ENCODE data around the gene ODF2.
A peak's percentile ranks its signal among the peaks of the same experiment; 100 is the strongest.
"Not testable (repeated sequence)": the region's sequence is repeated elsewhere in the genome, so short reads cannot be mapped to it uniquely, and the experiment has no call there.

ODF2 gene

GRCh38 chr9:128420651-128421481 is 34.9 kb upstream of the ODF2 start, which contains the start of gene CERCAM:
TSS of gene CERCAM (plus strand) at chr9:128420857. CDS start at chr9:128420878, 21 bp downstream.
- Histone ChIP-seq H3K27ac (ENCODE audit: poor library complexity, severe bottlenecking) (peak within 1 kb of the TSS; percentile 40), H3K4me1 (ENCODE audit: insufficient read depth, poor library complexity, severe bottlenecking) (no peaks in the 10 kb centered on the region), H3K9me3 (ENCODE audit: severe bottlenecking) (no peaks in the 10 kb centered on the region), H3K4me3 (ENCODE audit: severe bottlenecking) (peak within 1 kb of the TSS; percentile 85), H3K27me3 (ENCODE audit: insufficient read depth, poor library complexity, severe bottlenecking) (no peaks in the 10 kb centered on the region), H3K36me3 (ENCODE audit: low read depth) (no peaks in the 10 kb centered on the region)
- ATAC-seq (ENCODE audit: low read depth), result peak; percentile 78
- no peak for DNase-seq (ENCODE audit: low spot score)
- peak; percentile 23 for TF ChIP-seq CTCF (IDR thresholded peaks at IDR 0.05; ENCODE audit: poor library complexity, severe bottlenecking)

- Histone ChIP-seq H3K4me3 (ENCODE audit: severe bottlenecking) (peak overlapping the region; percentile 85), H3K27ac (ENCODE audit: poor library complexity, severe bottlenecking) (peak overlapping the region; percentile 40), H3K9me3 (ENCODE audit: severe bottlenecking) (no peaks in the 10 kb centered on the region), H3K36me3 (ENCODE audit: low read depth) (no peaks in the 10 kb centered on the region), H3K4me1 (ENCODE audit: insufficient read depth, poor library complexity, severe bottlenecking) (no peaks in the 10 kb centered on the region), H3K27me3 (ENCODE audit: insufficient read depth, poor library complexity, severe bottlenecking) (no peaks in the 10 kb centered on the region)
- ATAC-seq (ENCODE audit: low read depth) (peak; percentile 5; the same call in 1 of the 3 replicates), DNase-seq (ENCODE audit: low spot score) (no peak)
- no peak for TF ChIP-seq CTCF (IDR thresholded peaks at IDR 0.05; ENCODE audit: poor library complexity, severe bottlenecking)
Observed at GRCh38 chr9:128421482-128421996, 34.3 kb upstream of the ODF2 start.

- H3K4me1 ChIP-seq (ENCODE audit: insufficient read depth, poor library complexity, severe bottlenecking); H3K27me3 ChIP-seq (ENCODE audit: insufficient read depth, poor library complexity, severe bottlenecking); H3K36me3 ChIP-seq (ENCODE audit: low read depth); H3K27ac ChIP-seq (ENCODE audit: poor library complexity, severe bottlenecking); ATAC-seq (ENCODE audit: low read depth); H3K9me3 ChIP-seq (ENCODE audit: severe bottlenecking); H3K4me3 ChIP-seq (ENCODE audit: severe bottlenecking); DNase-seq (ENCODE audit: low spot score): not testable (repeated sequence)
Observed at GRCh38 chr9:128422022-128422782, 33.6 kb upstream of the ODF2 start.

GRCh38 chr9:128422783-128423150 is 33.0 kb upstream of the ODF2 start:
- no peak overlapping the region for H3K4me3 ChIP-seq (ENCODE audit: severe bottlenecking)
- no peaks in the 10 kb centered on the region for H3K27me3 ChIP-seq (ENCODE audit: insufficient read depth, poor library complexity, severe bottlenecking)
- no peaks in the 10 kb centered on the region for H3K9me3 ChIP-seq (ENCODE audit: severe bottlenecking)
- no peak for DNase-seq (ENCODE audit: low spot score)
- no peak for ATAC-seq (ENCODE audit: low read depth)
- no peak overlapping the region for H3K27ac ChIP-seq (ENCODE audit: poor library complexity, severe bottlenecking)
- no peak for TF ChIP-seq CTCF (IDR thresholded peaks at IDR 0.05; ENCODE audit: poor library complexity, severe bottlenecking)
- no peaks in the 10 kb centered on the region for H3K36me3 ChIP-seq (ENCODE audit: low read depth)
- H3K4me1 ChIP-seq (ENCODE audit: insufficient read depth, poor library complexity, severe bottlenecking), result no peaks in the 10 kb centered on the region

GRCh38 chr9:128423356-128423755 is 32.5 kb upstream of the ODF2 start:
- not testable (repeated sequence) for H3K27me3 ChIP-seq (ENCODE audit: insufficient read depth, poor library complexity, severe bottlenecking); DNase-seq (ENCODE audit: low spot score); ATAC-seq (ENCODE audit: low read depth); H3K4me3 ChIP-seq (ENCODE audit: severe bottlenecking); H3K36me3 ChIP-seq (ENCODE audit: low read depth); H3K9me3 ChIP-seq (ENCODE audit: severe bottlenecking); H3K4me1 ChIP-seq (ENCODE audit: insufficient read depth, poor library complexity, severe bottlenecking)
- H3K27ac ChIP-seq (ENCODE audit: poor library complexity, severe bottlenecking), result peak overlapping the region; percentile 7

All from RWPE2 (cell line).